ENCODE data around the gene LIN7C. TPM values are rescaled to one million over a fixed set of nuclear protein-coding genes. Genes with fewer than 3 reads are reported as not detected.

Gene LIN7C
- total RNA-seq, 1 donor from 2014 or later = 23.6 TPM

GRCh38 chr11:27512238-27512637, 5.7 kb upstream of the LIN7C start:
- DNase-seq (ENCODE audit: extremely low read depth, low read depth, low spot score) = no peak

- no peak for DNase-seq (ENCODE audit: extremely low read depth, low read depth, low spot score)
Observed at GRCh38 chr11:27509908-27510307, 3.3 kb upstream of the LIN7C start.

DNA sequence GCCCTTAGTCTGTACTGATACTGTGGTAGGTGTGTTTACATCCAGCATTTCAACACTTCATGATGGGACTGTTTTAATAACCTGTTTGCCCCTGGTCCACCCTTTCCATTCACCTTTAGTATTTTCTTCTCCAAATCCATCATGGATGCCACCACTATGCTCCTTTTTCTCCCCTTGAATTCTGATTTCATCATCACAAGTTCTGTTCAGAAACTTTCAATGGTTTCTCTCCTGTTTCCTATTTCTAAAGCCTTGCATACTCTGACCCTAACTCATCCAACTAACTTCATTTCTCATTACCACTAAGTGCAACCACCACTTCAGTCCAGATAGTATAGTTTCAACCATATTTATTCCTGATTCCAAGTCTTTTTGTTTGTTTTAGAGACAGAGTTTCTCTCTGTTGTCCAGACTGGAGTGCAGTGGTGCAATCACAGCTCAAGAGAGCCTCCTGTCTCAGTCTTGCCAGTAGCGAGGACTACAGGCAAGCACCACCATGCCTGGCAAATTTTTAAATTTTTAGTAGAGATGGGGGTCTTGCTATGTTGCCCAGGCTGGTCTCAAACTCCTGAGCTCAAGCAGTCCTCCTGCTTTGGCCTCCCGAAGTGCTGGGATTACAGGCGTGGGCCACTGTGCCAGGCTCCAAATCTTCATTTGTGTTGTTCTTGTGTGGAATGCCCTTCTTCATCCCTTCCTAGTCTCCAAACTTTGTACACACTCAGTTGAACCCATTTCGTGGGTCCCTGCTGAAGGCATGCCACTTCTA, 1.2 kb upstream of the LIN7C start:
- no peak for DNase-seq (ENCODE audit: extremely low read depth, low read depth, low spot score)

- DNase-seq (ENCODE audit: extremely low read depth, low read depth, low spot score) = no peak
Observed at GRCh38 chr11:27505781-27506180, 788 bp downstream of the LIN7C start.

DNA sequence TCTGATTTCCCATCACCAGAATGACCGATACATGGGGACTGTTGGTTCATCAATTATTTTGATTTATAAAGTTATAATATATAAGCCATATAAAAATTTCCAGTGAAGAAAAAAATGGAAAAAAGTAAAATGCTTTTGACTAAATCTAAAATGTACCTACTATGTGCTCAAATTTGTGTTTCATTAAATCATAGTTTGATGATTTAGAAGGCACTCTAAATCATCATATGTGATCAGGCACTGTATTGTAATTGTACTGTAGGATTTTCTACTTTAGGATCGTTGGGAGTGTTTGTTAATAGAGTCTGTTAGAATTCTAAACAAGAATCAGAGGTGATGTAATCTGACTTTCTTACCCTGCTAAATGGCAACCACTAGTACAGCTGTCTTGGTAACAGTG, 2.4 kb downstream of the LIN7C start:
- DNase-seq (ENCODE audit: extremely low read depth, low read depth, low spot score) = no peak

DNA sequence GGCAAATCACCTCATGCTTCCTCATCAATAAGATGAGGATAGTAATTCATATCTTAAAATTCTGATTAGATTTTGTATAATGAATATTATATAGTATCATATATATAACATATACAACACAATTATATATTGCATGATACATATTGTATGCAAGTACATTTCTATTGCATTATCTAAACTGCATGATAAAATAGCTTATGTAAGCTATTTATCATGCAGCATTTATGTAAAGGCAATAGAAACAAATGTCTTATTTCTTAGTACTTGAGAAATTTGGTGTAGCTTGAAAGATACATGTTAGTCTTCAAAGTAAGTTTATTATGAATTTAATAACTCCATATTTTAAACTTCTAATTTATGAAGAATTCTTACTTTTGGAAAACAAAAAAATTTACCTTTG, 5.5 kb downstream of the LIN7C start:
- DNase-seq (ENCODE audit: extremely low read depth, low read depth, low spot score) = no peak

DNA sequence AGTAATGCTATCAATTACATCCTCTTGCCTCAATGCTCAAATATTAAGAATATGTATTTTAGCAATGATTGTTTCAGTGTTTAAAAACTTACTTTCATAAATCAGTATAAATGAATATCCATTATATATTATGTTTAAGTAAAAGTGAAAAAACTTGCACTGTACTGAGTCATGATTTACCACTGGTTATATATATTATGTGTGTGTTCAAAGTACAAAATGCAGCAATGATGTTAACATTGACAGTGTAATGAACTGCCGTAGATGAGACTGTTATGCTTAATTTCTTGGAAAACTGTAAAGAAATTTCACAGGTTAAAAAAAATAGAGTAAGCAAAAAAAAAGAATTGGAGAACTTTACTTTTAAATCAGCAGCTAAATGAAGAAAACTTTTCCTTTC, 8.7 kb downstream of the LIN7C start:
- DNase-seq (ENCODE audit: extremely low read depth, low read depth, low spot score) = no peak

DNA sequence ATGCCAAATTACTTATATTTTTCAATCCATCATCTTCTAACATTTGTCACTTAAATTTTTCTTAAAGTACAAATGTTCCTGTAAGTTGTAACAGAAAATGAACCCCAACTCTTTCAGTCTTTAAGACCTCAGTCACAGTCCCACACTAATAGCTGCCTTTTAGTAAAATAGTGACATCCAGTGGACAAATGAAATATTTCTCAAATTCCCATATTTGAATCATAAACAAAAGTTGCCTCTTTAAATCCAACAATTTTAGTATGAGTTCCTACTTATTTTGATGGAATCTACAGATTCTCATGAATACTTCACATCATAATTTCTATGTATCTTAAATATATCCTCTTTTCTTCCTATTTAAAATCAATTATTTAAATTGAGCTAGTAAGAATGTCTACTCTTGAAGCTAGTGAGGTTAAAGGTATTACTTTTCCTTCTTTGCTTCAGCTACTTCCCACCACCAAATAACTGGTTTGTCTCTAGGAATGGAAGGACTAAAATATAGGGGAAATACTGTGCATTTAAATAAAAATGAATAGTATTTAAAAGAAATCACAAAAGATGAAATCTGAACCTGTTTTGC, 9.2 kb downstream of the LIN7C start:
- no peak for DNase-seq (ENCODE audit: extremely low read depth, low read depth, low spot score)

GRCh38 chr11:27496461-27496860, 10.1 kb downstream of the LIN7C start:
- DNase-seq (ENCODE audit: extremely low read depth, low read depth, low spot score) = no peak

DNA sequence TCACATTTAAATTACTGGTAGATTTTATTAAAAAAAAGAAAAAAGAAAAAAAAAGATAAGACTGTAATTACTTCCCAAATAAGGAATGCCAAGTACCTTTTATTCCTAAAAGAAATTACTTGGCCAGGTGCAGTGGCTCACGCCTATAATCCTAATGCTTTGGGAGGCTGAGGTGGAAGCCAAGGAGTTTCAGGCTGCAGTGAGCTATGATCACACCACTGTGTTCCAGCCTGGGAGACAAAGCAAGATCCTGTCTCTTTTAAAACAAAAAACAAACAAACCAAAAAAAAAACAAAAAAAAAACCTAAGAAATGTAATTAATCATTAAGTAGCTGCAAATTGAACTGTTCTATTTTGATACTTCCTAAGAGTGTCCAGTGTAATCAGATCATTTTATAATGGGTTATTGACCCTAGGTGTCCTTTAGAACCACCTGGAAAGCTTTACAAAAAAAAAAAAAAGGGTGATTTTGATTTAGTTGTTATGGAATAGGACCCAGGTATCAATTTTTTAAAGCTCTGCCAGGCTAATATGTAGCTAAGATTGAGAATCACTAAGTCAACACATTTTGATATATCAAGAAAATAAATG, 10.8 kb downstream of the LIN7C start:
- DNase-seq (ENCODE audit: extremely low read depth, low read depth, low spot score) = no peak

- no peak for DNase-seq (ENCODE audit: extremely low read depth, low read depth, low spot score)
Observed at GRCh38 chr11:27489092-27489491, 17.5 kb downstream of the LIN7C start.

DNA sequence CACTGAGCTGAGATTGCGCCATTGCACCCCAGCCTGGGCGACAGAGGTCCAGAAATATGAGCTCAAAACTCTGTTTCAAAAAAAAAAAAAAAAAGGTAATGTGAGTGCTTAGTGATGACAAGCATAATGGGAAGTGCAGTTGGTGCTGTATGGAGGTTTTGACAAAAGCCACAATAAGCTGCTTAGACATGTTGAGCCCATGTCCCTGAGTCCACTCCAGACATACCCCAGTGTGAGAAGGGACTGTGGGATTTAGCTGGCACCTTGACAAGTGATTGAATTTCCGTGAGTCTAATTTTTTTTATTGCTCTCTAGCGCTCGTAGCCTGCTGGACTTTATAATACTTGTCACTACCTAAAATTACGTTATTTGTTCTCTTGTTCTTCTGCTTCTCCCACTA, 18.9 kb downstream of the LIN7C start:
- no peak for DNase-seq (ENCODE audit: extremely low read depth, low read depth, low spot score)

GRCh38 chr11:27485930-27486773, 20.4 kb downstream of the LIN7C start:
- no peak for DNase-seq (ENCODE audit: extremely low read depth, low read depth, low spot score)

DNA sequence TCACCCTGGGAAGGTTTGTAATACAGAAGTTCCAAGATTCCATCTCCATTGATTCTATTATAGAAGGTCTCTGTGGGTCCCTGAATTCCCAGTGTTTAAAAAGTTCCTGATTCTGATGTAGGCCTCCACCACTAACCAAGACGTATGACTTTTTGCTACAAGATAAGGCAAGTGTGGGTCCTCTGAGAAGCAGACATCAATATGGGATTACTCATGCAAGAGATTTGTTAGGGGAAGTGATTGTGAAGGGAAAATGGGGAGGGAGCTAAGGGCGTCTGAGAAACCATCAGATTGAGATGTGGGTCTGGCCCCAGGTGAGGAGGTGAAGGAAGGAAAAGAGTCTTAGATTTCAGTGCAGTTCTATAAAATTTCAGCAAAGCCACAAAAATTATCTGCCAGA, 23.8 kb downstream of the LIN7C start:
- no peak for DNase-seq (ENCODE audit: extremely low read depth, low read depth, low spot score)

- DNase-seq (ENCODE audit: extremely low read depth, low read depth, low spot score) = no peak
Observed at GRCh38 chr11:27481992-27482391, 24.6 kb downstream of the LIN7C start.

DNA sequence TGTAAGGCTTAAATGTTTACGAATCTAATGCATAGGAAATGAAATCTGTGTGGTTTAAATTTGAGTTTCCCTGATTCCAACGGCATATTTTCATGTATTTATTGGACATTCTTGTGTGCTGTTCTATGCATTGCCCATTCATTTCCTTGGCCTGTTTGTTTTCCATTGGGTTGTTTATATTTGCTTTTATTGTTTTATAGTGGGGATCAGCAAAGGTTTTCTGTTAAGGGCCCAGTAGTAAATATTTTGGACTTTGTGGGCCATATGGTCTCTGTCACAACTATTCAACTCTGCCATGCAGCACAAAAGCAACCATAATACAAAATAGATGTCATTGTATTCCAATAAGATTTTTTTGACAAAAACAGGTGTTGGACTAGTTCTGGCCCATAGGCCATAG, 28.7 kb downstream of the LIN7C start:
- DNase-seq (ENCODE audit: extremely low read depth, low read depth, low spot score) = no peak

DNA sequence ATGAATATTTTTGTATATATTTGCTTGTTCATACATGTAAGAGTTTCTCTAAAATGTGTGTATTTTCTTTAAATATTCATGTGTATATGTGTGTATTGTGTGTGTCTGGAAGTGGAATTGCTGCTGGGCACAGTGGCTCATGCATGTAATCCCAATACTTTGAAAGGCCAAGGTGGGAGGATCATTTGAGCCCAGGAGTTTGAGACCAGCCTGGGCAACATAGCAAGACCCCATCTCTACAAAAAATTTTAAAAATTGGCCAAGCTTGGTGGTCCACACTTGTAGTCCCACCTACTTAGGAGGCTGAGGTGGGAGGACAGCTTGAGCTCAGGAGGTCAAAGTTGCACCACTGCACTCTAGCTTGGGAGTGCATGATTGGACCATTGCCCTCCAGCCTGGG, 29.3 kb downstream of the LIN7C start:
- DNase-seq (ENCODE audit: extremely low read depth, low read depth, low spot score) = no peak

DNA sequence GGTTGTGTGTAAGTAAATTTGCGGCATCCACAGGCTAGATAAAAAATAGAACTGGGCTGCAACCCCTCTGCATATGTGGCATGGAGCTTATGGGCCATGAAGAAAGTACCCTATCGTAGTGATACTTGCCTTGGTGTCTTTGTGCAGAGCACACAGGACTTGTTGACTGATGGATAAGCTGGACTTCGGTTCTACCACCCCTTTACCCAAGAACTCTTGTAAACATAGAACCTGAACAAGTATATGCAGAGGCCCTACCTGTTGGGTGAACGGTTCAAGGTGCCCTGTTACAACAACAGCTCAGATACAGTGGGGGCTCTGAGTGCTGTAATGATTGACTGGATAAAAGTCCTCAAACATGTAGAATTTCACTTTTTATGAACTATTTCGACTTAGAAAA, 30.9 kb downstream of the LIN7C start:
- DNase-seq (ENCODE audit: extremely low read depth, low read depth, low spot score) = no peak

- DNase-seq (ENCODE audit: extremely low read depth, low read depth, low spot score) = no peak
Observed at GRCh38 chr11:27473017-27473406, 33.6 kb downstream of the LIN7C start.

DNA sequence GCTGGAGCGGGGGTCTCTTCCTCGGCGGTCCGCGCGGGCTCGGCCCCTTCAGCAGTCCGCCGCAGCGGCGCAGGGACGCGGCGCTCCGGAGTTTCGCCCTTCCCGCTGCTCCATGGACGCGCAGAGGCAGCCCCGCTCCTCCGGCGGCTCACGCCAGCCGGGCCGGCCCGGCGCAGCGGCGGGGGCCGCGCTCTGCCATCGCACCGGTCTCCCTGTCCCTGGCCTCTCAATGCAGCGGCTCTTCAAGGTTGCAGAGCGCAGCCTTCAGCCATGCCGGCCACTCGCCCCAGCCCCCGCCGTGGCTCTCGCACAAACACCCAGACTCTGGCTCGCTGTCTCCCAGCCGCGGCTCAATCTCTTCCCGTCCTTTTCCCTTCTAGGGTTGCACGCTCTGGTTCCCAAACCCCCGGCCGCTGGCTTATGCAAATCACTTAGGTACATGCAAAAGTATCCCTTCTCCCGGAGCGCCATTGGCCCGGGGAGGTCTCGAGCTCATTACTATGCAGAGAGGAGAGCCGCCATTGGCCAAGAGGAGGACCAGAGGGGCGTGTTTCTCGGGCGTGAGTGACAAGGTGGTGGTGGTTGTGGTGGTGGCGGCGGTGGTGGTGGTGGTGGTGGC, 34.1 kb downstream of the LIN7C start, which contains the start of gene LGR4:
Gene LGR4 (minus strand): TSS at position 393 of the 619 bp plus-strand sequence. CDS start 488 bp downstream, outside the sequence.
- no peak for DNase-seq (ENCODE audit: extremely low read depth, low read depth, low spot score)

Data from glomerular endothelial cell (primary cell).